ENCODE data around the gene C10orf143.

C10orf143 gene

DNA sequence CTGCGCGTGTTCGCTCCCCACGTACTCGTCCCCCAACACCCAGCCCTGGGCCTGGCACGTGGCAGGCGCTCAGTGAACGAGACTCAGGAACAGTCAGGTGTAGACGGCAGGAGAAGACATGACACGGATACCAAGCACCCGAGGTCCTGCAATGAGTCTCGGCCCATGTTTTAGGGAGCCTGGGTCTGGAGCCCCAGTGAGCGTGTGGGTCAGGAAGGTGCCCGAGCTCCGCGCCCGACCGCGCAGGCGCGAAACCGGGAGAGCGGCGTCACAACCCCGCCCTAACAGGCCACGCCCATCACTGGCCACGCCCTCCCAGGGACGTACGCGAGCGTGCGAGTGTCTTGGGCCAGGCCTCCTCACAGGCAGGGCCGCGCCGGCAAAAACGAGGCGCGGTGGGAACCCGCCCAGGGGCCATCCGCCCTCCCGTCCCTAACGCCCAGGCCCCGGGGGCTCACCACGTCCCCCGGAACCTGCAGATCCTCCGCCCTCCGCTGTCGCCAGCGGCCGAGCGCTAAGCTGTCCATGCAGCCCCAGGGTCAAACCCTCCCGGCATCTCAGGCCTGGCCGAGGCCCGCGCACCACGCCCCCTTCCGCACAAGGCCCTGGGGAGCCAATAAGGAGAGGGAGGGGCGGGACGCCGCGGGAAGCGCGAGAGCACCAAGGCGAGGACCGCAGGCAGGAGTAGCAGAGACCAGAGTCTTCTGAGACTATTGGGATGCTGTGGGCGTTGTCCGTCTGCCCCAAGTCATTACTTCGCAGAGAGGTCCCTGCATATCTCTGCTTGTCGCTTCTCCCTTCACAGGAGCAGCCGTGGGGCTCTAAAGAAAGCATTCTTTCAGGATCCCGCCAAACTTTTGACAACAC, at the start of gene C10orf143:
C10orf143 (minus strand) TSS at position 585 of the 867 bp plus-strand sequence; CDS start at position 527, 58 bp downstream.
- no peaks in the 10 kb centered on the region for H4K20me1 ChIP-seq
- H3K4me3 ChIP-seq, result peak within 1 kb of the TSS; percentile 81
- peak within 1 kb of the TSS; percentile 87 for H3K27ac ChIP-seq
- 0 out of 2 replicates have a peak, but pooled peaks cover 2% of the 10 kb centered on the region for H3K9me3 ChIP-seq
- H3K9ac ChIP-seq, result peak within 1 kb of the TSS; percentile 85
- peaks cover 29% of the 10 kb centered on the region for H3K4me1 ChIP-seq
- peaks cover 5% of the 10 kb centered on the region; the same call in 1 of the 2 replicates for H3K36me3 ChIP-seq
- peak within 1 kb of the TSS; percentile 92 for H3K4me2 ChIP-seq
- no peaks in the 10 kb centered on the region for H3K27me3 ChIP-seq
- TF ChIP-seq Cebpa-rat (IDR thresholded peaks at IDR 0.05), result no peak

DNA sequence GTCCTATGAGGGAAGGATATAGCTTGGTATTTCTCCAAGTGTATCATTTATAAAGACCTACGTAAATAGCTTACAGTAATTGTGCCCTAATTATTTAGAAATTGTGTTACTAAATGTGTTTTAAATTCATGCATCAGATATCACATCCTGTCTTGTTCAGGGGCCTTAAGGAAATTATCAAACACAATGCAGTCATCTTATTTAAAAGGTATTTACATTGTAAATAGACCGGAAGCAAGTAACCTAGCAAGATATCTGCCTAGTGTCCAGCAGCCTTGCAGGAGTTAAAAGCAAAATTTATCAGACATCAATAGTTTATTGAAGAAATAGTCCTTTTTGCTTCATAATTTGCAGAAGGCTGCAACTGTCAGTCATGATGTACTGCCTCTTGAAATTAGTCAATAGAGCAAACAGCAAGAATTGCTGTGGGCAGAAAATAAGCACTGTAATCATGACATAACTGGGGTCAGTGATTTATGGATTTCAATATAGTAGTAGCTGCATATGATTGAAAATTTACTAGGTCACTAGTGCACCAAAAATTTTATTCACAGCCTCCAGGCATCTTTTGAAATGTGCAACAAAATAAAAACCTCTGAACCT, 48.7 kb upstream of the C10orf143 start:
- Histone ChIP-seq H3K27me3 (no peaks in the 10 kb centered on the region), H3K4me1 (no peaks in the 10 kb centered on the region), H3K9ac (no peak overlapping the region), H3K27ac (no peak overlapping the region), H3K4me2 (no peak overlapping the region), H3K36me3 (peaks cover 74% of the 10 kb centered on the region), H3K4me3 (no peak overlapping the region), H3K9me3 (peaks cover under 1% of the 10 kb centered on the region; the same call in 1 of the 2 replicates), H4K20me1 (peaks cover 86% of the 10 kb centered on the region)
- TF ChIP-seq Cebpa-rat (IDR thresholded peaks at IDR 0.05), result no peak

DNA sequence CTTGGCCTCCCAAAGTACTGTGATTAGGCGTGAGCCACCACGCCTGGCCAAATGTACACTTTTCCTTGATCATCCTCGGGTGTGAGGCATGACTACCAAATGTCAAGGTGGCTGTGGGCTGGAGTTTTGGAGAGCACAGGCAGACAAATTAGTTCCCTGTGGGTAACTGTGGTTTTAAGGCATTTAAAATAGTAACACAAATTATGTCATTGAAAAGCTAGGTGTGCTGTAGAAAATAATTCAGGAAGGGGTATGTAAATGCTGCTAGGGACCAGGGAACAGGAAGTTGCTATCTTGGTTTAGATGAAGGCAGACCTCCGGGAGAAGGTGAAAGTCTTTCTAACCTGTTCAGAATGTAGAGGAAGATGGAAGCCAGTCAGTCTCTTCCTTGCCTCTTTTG, 35.4 kb upstream of the C10orf143 start:
- Histone ChIP-seq H3K4me3 (no peak overlapping the region), H3K9ac (no peak overlapping the region), H3K4me1 (peaks cover 21% of the 10 kb centered on the region), H4K20me1 (peaks cover 87% of the 10 kb centered on the region), H3K36me3 (peaks cover 94% of the 10 kb centered on the region), H3K9me3 (peaks cover 21% of the 10 kb centered on the region), H3K27me3 (no peaks in the 10 kb centered on the region), H3K4me2 (peak overlapping the region; percentile 17), H3K27ac (no peak overlapping the region)
- TF ChIP-seq Cebpa-rat (IDR thresholded peaks at IDR 0.05), result no peak

DNA sequence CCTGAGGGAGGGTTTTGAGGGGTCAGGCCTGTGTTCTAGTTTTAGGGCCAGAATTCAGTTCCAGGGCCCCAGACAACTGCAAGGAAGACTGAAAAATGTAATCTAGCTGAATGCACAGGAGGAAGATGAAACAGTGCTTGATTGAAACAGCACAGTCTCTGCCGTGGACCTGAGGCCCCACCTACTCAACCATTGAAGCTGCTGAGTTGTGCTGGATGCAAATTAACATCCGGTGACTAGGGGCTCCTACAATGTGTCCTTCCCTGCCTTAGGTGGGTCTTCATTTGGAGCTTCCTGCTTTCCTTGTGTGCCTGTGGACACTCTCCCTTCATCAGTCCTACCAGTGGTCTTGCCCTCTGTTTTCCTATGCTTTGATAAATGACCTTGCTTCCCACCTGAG, 31.2 kb upstream of the C10orf143 start:
- TF ChIP-seq Cebpa-rat (IDR thresholded peaks at IDR 0.05), result no peak
- Histone ChIP-seq H3K27me3 (no peaks in the 10 kb centered on the region), H3K4me3 (no peak overlapping the region), H3K9ac (peak overlapping the region; percentile 0; the same call in 1 of the 2 replicates), H3K27ac (no peak overlapping the region), H3K36me3 (peaks cover 78% of the 10 kb centered on the region), H3K4me2 (peak overlapping the region; percentile 27), H3K4me1 (peaks cover 57% of the 10 kb centered on the region), H4K20me1 (peaks cover 100% of the 10 kb centered on the region), H3K9me3 (no peaks in the 10 kb centered on the region)

GRCh38 chr10:130141460-130141859, 30.8 kb upstream of the C10orf143 start:
- H3K4me1 ChIP-seq, result peaks cover 57% of the 10 kb centered on the region
- H3K36me3 ChIP-seq, result peaks cover 74% of the 10 kb centered on the region
- peak overlapping the region; percentile 0; the same call in 1 of the 2 replicates for H3K9ac ChIP-seq
- H4K20me1 ChIP-seq, result peaks cover 100% of the 10 kb centered on the region
- H3K9me3 ChIP-seq, result no peaks in the 10 kb centered on the region
- H3K27ac ChIP-seq, result no peak overlapping the region
- peak overlapping the region; percentile 27 for H3K4me2 ChIP-seq
- TF ChIP-seq Cebpa-rat (IDR thresholded peaks at IDR 0.05), result no peak
- no peaks in the 10 kb centered on the region for H3K27me3 ChIP-seq
- H3K4me3 ChIP-seq, result no peak overlapping the region

- no peak overlapping the region for H3K9ac ChIP-seq
- no peak overlapping the region for H3K27ac ChIP-seq
- peaks cover 54% of the 10 kb centered on the region for H3K4me1 ChIP-seq
- peaks cover 70% of the 10 kb centered on the region for H3K36me3 ChIP-seq
- no peak overlapping the region for H3K4me3 ChIP-seq
- H4K20me1 ChIP-seq, result peaks cover 97% of the 10 kb centered on the region
- H3K9me3 ChIP-seq, result no peaks in the 10 kb centered on the region
- H3K4me2 ChIP-seq, result peak overlapping the region; percentile 27
- TF ChIP-seq Cebpa-rat (IDR thresholded peaks at IDR 0.05), result no peak
- H3K27me3 ChIP-seq, result no peaks in the 10 kb centered on the region
Observed at GRCh38 chr10:130141038-130141437, 30.4 kb upstream of the C10orf143 start.

DNA sequence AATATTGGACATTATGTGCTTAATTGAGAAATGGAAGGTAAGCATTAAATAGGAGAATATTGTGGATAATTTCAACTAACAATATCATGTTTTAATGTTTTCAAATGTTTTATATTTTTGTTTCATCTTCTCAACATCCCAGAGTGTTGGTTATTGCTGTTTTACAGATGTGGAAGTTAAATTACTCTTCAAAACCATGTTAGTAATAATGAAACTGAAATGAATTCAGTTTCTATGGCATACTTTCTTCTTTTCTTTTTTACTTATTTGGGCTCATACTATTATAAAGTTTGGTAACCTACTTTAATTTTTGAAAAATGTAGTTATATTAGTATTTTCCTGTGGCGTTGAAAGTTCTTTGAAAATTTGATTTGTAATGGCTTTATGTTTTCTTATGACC, 29.8 kb upstream of the C10orf143 start:
- Histone ChIP-seq H3K27me3 (no peaks in the 10 kb centered on the region), H3K36me3 (peaks cover 64% of the 10 kb centered on the region), H3K4me3 (no peak overlapping the region), H4K20me1 (peaks cover 91% of the 10 kb centered on the region), H3K9ac (no peak overlapping the region), H3K9me3 (no peaks in the 10 kb centered on the region), H3K27ac (no peak overlapping the region), H3K4me2 (no peak overlapping the region), H3K4me1 (peaks cover 53% of the 10 kb centered on the region)
- no peak for TF ChIP-seq Cebpa-rat (IDR thresholded peaks at IDR 0.05)

DNA sequence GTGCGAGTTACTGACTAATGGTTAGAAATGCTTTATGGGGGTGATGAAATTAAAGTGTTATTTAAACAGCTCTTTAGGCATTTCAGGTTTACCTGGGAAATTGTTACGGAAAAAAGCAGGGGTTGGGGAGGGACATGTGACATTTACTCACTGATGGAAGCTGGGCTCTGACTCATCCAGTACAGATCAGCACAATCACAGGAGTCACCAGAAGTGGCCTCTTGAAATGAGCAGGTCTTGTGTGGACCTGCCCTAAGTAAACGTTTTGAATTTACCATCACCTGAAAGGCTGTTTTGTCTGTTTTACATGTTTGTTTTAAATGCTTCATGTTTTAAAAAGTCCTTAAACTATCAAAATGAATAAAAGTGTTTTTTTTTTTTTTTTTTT, 27.8 kb upstream of the C10orf143 start:
- Histone ChIP-seq H3K27ac (no peak overlapping the region), H4K20me1 (peaks cover 72% of the 10 kb centered on the region), H3K27me3 (no peaks in the 10 kb centered on the region), H3K9me3 (no peaks in the 10 kb centered on the region), H3K4me1 (peaks cover 56% of the 10 kb centered on the region), H3K9ac (no peak overlapping the region), H3K4me2 (peak overlapping the region; percentile 98), H3K4me3 (no peak overlapping the region), H3K36me3 (peaks cover 48% of the 10 kb centered on the region)
- TF ChIP-seq Cebpa-rat (IDR thresholded peaks at IDR 0.05), result no peak

GRCh38 chr10:130137659-130138478, 27.2 kb upstream of the C10orf143 start:
- H3K36me3 ChIP-seq, result peaks cover 42% of the 10 kb centered on the region
- H3K4me3 ChIP-seq, result peak overlapping the region; percentile 99
- H3K27ac ChIP-seq, result no peak overlapping the region
- peaks cover 56% of the 10 kb centered on the region for H3K4me1 ChIP-seq
- TF ChIP-seq Cebpa-rat (IDR thresholded peaks at IDR 0.05), result no peak
- H3K27me3 ChIP-seq, result no peaks in the 10 kb centered on the region
- H3K9ac ChIP-seq, result peak overlapping the region; percentile 90; the same call in 1 of the 2 replicates
- H4K20me1 ChIP-seq, result peaks cover 66% of the 10 kb centered on the region
- peak overlapping the region; percentile 98 for H3K4me2 ChIP-seq
- no peaks in the 10 kb centered on the region for H3K9me3 ChIP-seq
